Sigmoid colon (tissue), 4 donors: Measurements from ENCODE around the gene STXBP5.

Experiments used
- EP300 ChIP-seq, 4 donors: sonication (generic); formaldehyde crosslinking; IDR thresholded peaks; one replicate each; pipeline ENCODE4 v1.6.1; 2017; ENCODE audit warnings: antibody characterized with exemption in 4 of 4
- POLR2A ChIP-seq, 2 donors: fragments of 450-650 bp; IDR thresholded peaks; one replicate each; pipeline ENCODE4 v1.6.1; 2016; ENCODE audit warnings: antibody characterized with exemption in 2 of 2, mild to moderate bottlenecking in 2 of 2, moderate library complexity in 2 of 2
- POLR2AphosphoS5 ChIP-seq, 4 donors: sonication (generic); formaldehyde crosslinking; IDR thresholded peaks; one replicate each; pipeline ENCODE4 v1.6.1; 2017; ENCODE audit warnings: antibody characterized with exemption in 4 of 4

DNA sequence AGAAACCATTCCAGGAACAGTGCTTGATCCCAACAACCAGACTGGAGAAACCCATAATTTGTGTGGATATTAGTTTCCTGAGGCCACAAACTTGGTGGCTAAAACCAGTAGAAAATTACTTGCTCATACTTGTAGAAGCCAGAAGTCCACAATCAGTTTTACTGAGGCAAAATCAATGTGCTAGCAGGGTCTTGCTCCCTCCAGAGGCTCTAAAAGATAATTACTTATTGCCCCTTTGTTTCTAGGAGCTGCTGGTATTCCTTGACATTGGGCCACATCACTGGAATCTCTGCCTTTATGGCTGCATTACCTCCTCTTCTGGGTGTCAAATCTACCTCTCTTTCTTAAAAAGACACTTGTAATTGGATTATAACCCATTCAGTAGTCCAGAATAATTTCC, 162.1 kb downstream of the STXBP5 start:
- TF ChIP-seq POLR2A (IDR thresholded peaks at IDR 0.05) (no peak), POLR2AphosphoS5 (IDR thresholded peaks at IDR 0.05) (no peak), EP300 (IDR thresholded peaks at IDR 0.05) (no peak)
